Activated CD8-positive, alpha-beta memory T cell treated with anti-CD3 and anti-CD28 coated beads, Interleukin-2, amount 50 U/mL, for 24 hours (primary cell): Measurements from ENCODE around the gene TSPAN13.

ENCODE experiments used
- DNase-seq: peaks from one replicate; pipeline ENCODE4 v3.0.0-alpha.2; 2020; ENCODE audit errors: extremely low read depth

TSPAN13 gene

DNA sequence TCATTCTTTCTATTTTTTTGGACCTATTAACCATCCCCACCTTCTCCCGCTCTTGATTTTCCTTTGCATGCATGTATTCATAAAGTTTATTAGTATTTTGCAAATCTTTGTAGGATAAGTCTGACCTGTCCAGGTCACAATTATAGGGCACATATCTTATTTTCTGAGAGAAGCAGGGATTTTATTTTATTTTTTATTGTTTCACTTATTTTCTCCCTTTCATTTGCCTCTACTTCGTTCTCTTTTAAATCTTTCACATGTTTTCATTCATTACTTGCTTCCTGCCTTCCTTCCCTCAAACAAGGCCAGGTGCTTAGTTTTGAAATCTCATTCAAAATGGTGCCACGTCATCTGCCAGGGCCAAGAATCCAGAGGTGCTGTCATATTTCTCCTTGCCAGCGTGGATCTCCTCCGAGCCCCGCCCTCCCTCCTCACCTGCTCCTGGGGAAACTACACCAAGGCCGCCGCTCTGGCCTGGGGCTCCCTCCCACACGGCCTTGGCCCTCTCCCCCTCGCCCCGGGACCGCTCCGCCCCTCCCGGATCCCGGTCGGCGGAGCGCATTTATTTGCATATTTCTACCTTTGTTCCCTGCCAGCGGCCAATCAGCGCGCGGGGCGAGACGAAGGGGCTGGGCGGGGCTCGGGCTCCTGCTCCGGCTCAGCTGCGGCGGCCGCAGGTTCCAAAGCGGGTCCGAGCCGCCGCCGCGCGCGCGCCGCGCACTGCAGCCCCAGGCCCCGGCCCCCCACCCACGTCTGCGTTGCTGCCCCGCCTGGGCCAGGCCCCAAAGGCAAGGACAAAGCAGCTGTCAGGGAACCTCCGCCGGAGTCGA lies at the start of gene TSPAN13:
TSPAN13 (plus strand) TSS at position 654 of the 830 bp plus-strand sequence. CDS start 213 bp downstream, outside the sequence.
- DNase-seq: no peak

DNA sequence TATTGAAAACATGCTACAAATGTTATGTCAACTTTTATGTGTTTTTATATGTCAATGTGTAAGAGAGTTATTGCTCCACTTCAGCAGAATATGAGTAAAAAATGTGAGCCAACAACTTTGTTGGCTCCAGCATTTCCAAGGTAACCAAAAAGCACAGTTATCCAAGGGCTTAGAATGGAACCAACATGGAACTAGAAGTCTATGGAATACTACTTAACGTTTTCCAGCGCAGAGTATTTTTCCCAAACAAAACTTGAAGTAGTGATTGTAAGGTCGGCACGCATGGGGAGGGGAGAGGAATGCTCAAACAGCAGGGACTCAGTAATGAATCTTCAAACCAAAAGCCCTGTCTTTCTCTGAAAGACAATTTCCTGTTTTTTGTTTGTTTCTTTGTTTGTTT lies 45.0 kb upstream of the TSPAN13 start:
- DNase-seq: no peak

- DNase-seq: no peak
These were observed 44.6 kb upstream of the TSPAN13 start for GRCh38 chr7:16708980-16709379.

DNA sequence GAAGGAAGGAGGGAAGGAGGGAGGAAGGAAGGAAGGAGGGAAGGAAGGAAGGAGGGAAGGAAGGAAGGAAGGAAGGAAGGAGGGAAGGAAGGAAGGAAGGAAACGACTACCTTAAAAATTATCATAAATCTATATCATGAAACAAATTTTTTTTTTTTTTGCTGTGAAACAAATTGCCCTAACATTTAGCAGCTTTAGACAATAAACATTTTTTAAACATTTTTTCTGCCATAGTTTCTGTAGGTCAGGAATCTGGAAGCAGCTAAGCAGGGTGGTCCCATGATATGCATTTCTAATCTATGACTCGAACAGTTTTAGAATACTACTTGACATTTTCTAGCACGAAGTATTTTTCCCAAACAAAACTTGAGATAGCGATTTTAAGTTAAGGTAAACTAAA lies 42.9 kb upstream of the TSPAN13 start:
- DNase-seq: no peak

- DNase-seq: no peak
These were observed 41.8 kb upstream of the TSPAN13 start for GRCh38 chr7:16711730-16712129.

DNA sequence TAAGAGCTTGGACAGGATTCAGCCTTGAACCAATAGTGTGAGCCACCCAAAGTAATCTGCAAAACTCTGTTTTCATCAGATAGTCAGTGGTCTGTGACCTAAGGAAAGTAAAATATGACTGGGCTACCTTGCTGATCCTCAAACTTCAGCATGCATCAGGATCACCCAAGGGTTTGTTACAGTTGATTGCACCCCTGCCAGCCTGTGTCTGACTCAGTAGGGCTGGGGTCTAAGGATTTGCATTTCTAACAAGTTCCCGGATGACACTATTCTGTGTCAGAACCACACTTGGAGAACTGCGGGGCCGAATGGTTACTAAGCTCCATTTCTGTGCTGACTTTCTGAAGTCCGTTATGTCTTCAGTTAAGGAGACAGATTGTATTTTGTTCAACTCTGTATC lies 40.6 kb upstream of the TSPAN13 start:
- DNase-seq: no peak

DNA sequence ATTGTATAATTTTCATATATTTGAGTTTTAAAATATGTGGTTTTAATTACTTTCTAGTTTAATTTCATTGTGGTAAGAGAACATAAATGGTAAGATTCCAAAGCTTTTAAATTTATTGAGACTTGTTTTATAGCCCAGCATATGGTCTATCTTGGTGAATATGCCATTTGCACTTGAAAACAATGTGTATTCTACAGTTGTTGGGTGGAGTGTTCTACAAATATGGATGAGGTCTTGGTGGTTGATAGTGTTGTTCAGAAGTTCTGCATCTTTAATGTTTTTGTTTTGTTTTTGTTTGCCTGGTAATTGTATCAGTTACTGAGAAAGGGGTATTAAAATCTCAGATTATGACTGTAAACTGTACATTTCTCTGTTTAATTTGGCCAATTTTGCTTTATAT lies 37.6 kb upstream of the TSPAN13 start:
- no peak for DNase-seq

- DNase-seq: no peak
These were observed 35.4 kb upstream of the TSPAN13 start for GRCh38 chr7:16718111-16718656.

GRCh38 chr7:16719699-16720098 lies 33.9 kb upstream of the TSPAN13 start:
- no peak for DNase-seq

DNA sequence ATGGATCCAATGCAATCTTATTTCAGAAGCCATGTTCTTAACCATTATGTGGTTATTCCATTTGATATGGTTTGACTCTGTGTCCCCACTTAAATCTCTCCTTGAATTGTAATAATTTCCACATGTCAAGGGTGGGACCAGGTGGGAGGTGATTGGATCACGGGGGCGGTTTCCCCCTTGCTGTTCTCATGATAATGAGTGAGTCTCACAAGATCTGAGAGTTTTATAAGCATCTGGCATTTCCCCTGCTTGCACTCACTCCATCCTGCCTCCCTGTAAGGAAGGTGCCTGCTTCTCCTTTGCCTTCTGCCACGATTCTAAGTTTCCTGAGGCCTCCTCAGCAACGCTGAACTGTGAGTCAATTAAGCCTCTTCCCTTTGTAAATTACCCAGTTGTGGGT lies 32.0 kb upstream of the TSPAN13 start:
- no peak for DNase-seq

DNA sequence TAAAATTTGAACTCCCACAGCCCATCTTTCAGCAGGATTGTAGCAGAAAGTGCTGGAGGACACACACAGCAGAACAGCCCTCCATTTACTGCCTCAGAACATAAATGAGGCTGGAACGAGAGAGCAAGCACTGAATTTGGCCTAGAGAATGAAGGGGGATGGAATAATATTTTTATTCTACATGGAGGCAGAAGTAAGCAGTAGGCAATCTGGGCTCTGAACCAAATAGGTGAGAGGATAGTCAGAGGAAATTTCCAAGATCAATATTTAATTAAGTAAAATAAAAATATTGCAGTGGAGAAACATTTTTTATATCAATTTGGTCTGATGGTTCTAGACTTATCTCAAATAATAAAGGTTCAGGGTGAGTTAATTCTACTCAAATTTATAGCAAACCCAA lies 29.2 kb upstream of the TSPAN13 start:
- DNase-seq: no peak

GRCh38 chr7:16726189-16726588 lies 27.4 kb upstream of the TSPAN13 start:
- no peak for DNase-seq

DNA sequence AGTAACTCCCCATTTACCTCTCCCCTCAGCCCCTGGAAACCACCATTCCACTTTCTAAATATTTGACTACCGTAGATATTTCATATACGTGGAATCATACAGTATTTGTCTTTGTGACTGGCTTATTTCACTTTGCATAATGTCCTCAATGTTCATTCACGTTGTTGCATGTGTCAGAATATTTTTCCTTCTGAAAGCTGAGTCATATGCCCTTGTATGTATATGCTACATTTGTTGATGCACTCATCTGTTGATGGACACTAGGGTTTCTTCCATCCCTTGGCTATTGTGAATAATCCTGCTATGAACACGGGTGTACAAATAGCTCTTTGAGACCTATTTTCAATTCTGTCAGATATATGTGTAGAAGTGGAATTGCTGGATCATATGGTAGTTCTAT lies 25.8 kb upstream of the TSPAN13 start:
- no peak for DNase-seq

- DNase-seq: no peak
These were observed 24.7 kb upstream of the TSPAN13 start for GRCh38 chr7:16728811-16729210.

DNA sequence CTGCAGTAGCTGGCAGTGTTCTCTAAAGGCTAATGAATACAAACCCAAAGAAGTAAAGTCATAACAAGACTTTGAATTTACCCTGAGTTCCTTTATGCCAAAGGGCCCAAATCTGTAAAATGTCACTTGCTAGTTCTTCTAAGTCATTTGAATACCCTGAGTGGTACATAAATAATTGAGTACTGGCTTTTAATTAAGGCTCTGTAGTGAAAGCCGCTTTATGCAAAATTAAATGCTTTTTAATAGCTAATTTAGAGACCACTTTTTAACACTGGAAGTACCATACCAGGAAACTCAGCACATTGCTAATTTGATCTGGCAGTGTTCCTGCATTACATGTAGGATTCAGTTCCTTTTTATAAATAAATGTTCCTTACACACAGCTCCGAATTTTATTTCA lies 24.0 kb upstream of the TSPAN13 start:
- DNase-seq: no peak

DNA sequence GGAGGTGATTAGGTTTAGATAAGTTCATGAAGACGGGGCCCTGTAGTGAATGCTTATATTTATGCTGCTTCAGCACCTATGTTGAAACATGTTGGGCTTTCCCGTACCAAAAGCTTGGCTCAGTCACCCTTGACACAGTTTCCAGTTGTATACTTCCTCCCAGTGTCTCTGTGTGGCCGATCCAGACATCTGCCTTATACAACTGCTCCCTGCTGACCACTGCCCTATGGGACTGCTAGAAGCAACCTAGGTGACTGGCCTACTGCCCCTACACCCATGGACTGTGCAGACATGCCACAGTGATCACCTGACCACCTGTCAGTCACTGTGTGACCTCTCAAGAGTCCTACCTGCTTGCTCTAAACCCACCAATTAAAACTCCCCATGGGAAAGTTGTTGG lies 22.6 kb upstream of the TSPAN13 start:
- no peak for DNase-seq

GRCh38 chr7:16732828-16733227 lies 20.7 kb upstream of the TSPAN13 start:
- no peak for DNase-seq

DNA sequence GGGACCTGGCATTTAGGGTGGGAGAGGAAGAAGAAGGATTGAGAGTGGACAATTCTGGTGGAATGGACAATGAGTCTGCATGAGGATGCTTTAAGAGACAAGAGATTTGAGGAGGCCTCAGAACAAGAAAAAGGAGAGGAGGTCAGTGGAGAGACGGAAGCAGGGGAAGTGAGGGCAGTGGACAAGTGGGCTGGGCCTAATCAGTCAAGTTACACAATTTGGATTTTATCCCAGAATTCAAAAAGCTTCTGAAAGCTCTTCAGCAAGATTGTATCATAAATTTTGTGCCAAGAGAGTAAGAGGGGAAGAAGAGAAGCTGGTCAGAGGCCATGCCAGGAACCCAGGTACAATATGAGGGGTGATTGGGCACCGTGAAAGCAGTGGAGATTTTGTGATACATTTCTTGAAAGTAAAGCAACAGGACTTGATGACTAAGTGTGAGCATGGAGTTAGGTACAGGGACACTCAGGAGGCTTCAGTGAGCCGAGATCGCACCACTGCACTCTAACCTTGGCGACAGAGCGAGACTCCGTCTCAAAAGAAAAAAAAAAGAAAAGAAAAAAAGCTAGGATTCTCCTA lies 19.3 kb upstream of the TSPAN13 start:
- no peak for DNase-seq

GRCh38 chr7:16735020-16735419 lies 18.5 kb upstream of the TSPAN13 start:
- DNase-seq: no peak

DNA sequence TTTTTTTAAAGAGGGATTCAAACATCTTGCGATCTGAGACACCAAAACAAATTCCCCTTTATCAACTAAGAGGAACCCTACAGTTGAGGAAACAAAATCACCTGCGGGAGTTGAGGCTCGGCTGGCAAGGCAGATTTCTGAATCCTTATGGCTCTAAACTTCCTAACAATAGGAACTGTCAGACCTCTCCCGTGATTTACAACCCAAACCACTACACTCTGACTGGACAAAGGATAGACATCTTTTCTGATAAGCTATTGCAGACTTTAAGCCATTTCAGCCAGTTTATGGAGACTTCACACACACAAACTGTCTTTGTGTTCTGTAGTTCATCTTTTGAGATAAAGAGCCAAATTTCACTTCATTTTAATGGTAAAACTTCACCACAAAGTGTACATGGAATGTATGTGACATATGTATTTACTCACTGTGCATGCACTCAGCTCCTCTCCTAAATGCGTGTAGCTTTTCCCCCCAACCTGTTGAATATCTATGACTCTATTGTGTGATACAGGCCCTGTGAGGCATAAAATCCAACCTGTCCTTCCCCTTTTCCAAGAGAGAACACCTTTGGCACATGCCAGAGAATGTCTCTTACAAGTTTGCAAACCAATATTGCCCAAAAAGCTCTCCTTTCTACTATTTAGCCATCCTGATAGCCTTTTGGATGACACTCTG lies 15.4 kb upstream of the TSPAN13 start:
- no peak for DNase-seq

DNA sequence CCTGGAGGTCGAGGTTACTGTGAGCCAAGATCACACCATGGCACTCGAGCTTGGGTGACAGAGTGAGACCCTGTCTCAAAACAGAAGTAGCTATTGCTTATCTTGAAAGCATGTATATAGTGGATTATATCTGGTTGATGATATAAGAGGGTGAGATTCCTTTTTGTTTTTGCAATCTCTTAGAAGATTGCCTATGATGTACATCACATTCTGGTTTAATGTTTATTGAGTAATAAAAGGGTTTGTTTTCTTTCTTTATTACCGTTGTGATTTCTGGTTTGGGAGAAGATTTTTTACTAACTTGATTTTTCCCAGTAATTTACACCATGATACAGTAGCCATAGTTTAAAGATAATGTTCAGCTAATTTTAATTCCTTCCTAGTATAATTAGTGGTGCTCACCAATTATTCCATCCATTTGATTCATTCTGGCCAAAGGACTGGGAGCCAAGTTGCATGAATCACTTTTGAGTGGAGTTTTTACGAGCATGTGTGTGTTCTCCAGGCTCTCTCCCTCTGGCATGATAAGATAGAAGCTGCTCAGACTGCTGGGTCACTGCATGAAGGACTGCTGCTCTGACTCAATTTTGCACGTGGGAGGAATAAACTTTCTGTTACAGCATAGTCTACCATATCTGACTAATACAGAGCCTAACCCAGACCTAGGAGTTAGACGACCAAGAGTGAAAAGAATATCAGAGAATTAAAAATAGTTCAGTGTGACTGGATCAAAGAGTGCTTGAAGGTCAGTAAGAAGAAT lies 13.5 kb upstream of the TSPAN13 start:
- no peak for DNase-seq

- DNase-seq: no peak
These were observed 13.0 kb upstream of the TSPAN13 start for GRCh38 chr7:16740623-16740953.
